ENCODE data around the gene VPS41.
"Not testable (repeated sequence)": the region's sequence is repeated elsewhere in the genome, so short reads cannot be mapped to it uniquely, and the experiment has no call there.

The VPS41 gene

DNA sequence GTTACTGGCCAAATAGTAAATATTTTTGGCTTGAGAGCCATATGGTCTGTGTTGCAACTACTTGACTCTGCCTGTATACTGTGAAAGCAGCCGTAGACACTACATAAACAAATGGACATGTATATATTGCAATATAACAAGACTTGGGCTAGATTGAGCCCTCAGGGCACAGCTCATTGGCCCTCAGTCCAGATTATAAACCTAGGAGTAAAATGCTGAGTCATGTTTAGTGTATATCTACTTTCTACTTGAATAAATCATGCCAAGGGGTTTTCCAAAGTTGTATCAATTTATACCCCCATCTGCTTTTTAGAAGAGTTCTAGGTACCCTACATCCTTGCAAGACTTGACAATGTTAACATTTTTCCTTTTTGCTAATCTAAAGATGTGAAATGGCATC is 41.3 kb upstream of the VPS41 start:
- TF ChIP-seq POLR2A (IDR thresholded peaks at IDR 0.05; ENCODE audit: extremely low read depth, insufficient read length) (no peak), MYC (IDR thresholded peaks at IDR 0.05; ENCODE audit: low read depth, low read length) (no peak)
- TF ChIP-seq, protein P1, sequence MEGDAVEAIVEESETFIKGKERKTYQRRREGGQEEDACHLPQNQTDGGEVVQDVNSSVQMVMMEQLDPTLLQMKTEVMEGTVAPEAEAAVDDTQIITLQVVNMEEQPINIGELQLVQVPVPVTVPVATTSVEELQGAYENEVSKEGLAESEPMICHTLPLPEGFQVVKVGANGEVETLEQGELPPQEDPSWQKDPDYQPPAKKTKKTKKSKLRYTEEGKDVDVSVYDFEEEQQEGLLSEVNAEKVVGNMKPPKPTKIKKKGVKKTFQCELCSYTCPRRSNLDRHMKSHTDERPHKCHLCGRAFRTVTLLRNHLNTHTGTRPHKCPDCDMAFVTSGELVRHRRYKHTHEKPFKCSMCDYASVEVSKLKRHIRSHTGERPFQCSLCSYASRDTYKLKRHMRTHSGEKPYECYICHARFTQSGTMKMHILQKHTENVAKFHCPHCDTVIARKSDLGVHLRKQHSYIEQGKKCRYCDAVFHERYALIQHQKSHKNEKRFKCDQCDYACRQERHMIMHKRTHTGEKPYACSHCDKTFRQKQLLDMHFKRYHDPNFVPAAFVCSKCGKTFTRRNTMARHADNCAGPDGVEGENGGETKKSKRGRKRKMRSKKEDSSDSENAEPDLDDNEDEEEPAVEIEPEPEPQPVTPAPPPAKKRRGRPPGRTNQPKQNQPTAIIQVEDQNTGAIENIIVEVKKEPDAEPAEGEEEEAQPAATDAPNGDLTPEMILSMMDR (IDR thresholded peaks at IDR 0.05; ENCODE audit: low read depth, low read length) = no peak
- TF ChIP-seq, protein P2, sequence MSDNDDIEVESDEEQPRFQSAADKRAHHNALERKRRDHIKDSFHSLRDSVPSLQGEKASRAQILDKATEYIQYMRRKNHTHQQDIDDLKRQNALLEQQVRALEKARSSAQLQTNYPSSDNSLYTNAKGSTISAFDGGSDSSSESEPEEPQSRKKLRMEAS (IDR thresholded peaks at IDR 0.05; ENCODE audit: low read depth, low read length) = no peak
- H3K4me3 ChIP-seq (ENCODE audit: low read depth, low read length) = no peak overlapping the region
- DNase-seq (ENCODE audit: low read depth) = no peak

DNA sequence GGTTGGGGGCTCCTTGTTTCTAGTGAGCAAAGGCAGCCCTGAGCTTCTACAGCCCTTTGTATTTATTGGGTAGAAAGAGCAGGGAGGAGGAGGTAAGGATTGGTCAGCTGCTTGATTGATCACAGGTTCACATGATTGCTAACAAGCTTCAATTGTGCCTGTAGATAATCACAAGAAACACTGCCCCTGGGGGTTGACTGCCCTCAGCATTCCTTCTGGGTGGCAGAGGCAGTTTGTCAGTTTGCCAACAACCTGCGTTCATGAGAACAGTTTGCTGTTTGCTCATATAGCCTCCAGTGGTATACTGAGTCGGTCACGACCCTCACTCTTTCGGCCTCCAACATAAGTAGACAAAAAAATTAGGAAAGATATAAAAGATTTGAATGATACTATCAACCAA is 38.5 kb upstream of the VPS41 start:
- not testable (repeated sequence) for DNase-seq (ENCODE audit: low read depth); H3K4me3 ChIP-seq (ENCODE audit: low read depth, low read length)

DNA sequence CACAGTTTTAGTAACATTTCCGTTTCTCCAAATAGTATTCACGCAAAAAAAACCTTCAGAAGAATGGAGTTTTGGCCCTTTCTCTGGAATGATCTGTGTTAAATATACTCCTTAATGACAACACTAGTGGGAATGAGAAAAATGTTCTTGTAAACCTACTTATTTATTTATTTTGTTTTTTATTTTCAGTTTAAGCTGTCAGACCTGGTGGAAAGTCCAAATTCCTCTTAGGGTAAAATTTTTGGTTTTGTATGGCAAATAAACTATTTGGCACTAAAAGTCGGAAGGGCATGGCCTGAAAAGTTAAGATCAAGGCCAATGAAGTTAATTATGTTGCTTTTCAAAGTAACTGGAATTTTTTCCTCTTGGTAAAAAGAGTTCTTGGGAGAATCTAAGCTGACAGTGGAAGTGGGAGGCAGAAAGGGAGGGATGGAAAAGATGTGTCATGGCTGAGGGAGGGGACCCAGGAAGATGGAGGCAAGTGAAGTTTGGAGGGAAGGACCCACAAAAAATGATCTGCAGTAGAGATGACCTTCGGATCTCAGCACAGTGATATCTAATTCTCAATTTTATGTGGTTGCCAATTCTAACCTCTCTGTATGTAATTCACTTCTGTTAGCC is 33.5 kb upstream of the VPS41 start:
- H3K4me3 ChIP-seq (ENCODE audit: low read depth, low read length) = no peak overlapping the region
- TF ChIP-seq, protein P2 (IDR thresholded peaks at IDR 0.05; ENCODE audit: low read depth, low read length) = no peak
- TF ChIP-seq POLR2A (IDR thresholded peaks at IDR 0.05; ENCODE audit: extremely low read depth, insufficient read length) (no peak), MYC (IDR thresholded peaks at IDR 0.05; ENCODE audit: low read depth, low read length) (no peak)
- TF ChIP-seq, protein P1 (IDR thresholded peaks at IDR 0.05; ENCODE audit: low read depth, low read length) = no peak
- DNase-seq (ENCODE audit: low read depth) = no peak

DNA sequence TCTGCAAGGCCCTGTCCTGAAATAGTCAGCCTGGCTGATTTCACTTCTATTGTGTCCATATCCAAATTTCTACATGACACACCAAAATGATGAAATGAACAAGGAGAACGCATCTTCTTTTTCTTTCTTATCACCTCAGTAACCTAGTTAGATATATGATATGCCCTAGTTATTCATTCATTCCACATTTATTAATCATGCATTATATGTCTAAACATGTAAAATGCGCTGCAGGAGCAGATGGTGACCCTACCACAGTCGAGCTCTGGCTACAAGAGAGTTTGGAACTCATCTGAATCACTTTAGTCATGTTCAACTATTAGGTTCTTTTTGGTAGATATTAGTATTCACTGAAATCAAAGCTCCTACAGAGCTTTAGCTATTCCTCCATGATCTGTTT is 31.8 kb upstream of the VPS41 start:
- TF ChIP-seq MYC (IDR thresholded peaks at IDR 0.05; ENCODE audit: low read depth, low read length) = no peak
- TF ChIP-seq, protein P1 (IDR thresholded peaks at IDR 0.05; ENCODE audit: low read depth, low read length) = no peak
- no peak overlapping the region for H3K4me3 ChIP-seq (ENCODE audit: low read depth, low read length)
- no peak for DNase-seq (ENCODE audit: low read depth)

DNA sequence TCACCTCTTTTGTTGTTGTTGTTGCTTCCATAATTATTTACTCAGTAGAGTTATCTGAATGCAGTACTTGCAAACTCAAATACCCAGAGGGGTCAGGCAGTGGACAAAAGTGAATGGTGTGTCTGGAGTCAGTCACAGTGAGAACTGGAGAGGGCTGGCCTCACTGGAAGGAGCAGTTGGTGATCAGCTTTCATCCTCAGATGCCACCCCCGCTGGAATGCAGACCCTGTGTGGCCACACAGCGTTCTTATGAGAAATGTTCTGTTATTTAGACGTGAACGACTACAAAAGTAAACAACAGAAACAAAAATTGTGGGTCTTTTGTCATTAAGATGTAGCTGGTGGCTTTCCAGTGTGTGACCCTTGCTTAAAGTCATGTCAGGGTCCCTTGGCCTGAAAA is 29.6 kb upstream of the VPS41 start:
- no peak overlapping the region for H3K4me3 ChIP-seq (ENCODE audit: low read depth, low read length)
- no peak for DNase-seq (ENCODE audit: low read depth)
- no peak for TF ChIP-seq POLR2A (IDR thresholded peaks at IDR 0.05; ENCODE audit: extremely low read depth, insufficient read length)
- TF ChIP-seq, protein P2 (IDR thresholded peaks at IDR 0.05; ENCODE audit: low read depth, low read length) = no peak
- TF ChIP-seq, protein P1 (IDR thresholded peaks at IDR 0.05; ENCODE audit: low read depth, low read length) = no peak

DNA sequence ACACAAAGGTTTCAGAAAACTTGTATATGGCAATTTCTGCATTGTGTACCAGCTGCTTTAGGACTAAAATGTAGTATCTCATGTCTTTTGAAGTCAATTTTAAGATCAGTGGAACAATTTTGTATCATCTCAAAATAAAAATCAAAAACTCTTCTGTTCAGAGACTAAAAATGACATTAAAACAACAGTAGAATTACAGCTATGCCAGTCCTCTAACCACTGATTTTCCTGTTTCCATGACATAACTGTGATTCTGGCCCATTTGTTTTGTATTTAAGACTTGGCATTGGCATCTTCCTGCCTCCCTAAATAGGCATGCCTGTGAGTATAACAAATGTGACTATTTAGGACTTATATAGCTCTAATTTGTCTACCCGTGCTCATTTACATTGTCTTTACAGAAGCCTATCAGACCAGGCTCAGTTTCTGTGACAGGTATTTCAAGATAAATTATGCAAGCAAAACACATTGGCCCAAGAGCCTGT is 29.1 kb upstream of the VPS41 start:
- TF ChIP-seq, protein P1 (IDR thresholded peaks at IDR 0.05; ENCODE audit: low read depth, low read length) = no peak
- no peak for TF ChIP-seq POLR2A (IDR thresholded peaks at IDR 0.05; ENCODE audit: extremely low read depth, insufficient read length)
- TF ChIP-seq, protein P2 (IDR thresholded peaks at IDR 0.05; ENCODE audit: low read depth, low read length) = no peak
- no peak overlapping the region for H3K4me3 ChIP-seq (ENCODE audit: low read depth, low read length)
- DNase-seq (ENCODE audit: low read depth) = no peak

All from NB4 (cell line).